Ishikawa (cell line): Measurements from ENCODE around the gene FAM222A.

Experiments used
- CEBPB ChIP-seq: IDR thresholded peaks from 2 replicates; pipeline ENCODE4 v1.6.1; 2012
- CREB1 ChIP-seq: IDR thresholded peaks from 2 replicates; pipeline ENCODE4 v1.6.1; 2012; ENCODE audit warnings: low read depth
- EGR1 ChIP-seq: IDR thresholded peaks from 2 replicates; pipeline ENCODE4 v1.6.1; 2012
- EP300 ChIP-seq: IDR thresholded peaks from 2 replicates; pipeline ENCODE4 v1.6.1; 2012; ENCODE audit warnings: borderline replicate concordance
- FOXM1 ChIP-seq: IDR thresholded peaks from 2 replicates; pipeline ENCODE4 v1.6.1; 2012; ENCODE audit warnings: low read depth, borderline replicate concordance
- MAX ChIP-seq: IDR thresholded peaks from 2 replicates; pipeline ENCODE4 v1.6.1; 2012
- NFIC ChIP-seq: IDR thresholded peaks from 2 replicates; pipeline ENCODE4 v1.6.1; 2012
- RAD21 ChIP-seq: IDR thresholded peaks from 2 replicates; pipeline ENCODE4 v1.6.1; 2012; ENCODE audit warnings: low read depth
- REST ChIP-seq: IDR thresholded peaks from 2 replicates; pipeline ENCODE4 v1.6.1; 2012; ENCODE audit warnings: low read depth, mild to moderate bottlenecking
- TAF1 ChIP-seq: IDR thresholded peaks from 2 replicates; pipeline ENCODE4 v1.6.1; 2012; ENCODE audit warnings: low read depth, mild to moderate bottlenecking
- TCF12 ChIP-seq: IDR thresholded peaks from 2 replicates; pipeline ENCODE4 v1.6.1; 2012; ENCODE audit warnings: low read depth
- TEAD4 ChIP-seq: IDR thresholded peaks from 2 replicates; pipeline ENCODE4 v1.6.1; 2012
- USF1 ChIP-seq: IDR thresholded peaks from 2 replicates; pipeline ENCODE4 v1.6.1; 2012
- YY1 ChIP-seq: IDR thresholded peaks from 2 replicates; pipeline ENCODE4 v1.6.1; 2012; ENCODE audit warnings: low read depth
- ZBTB7A ChIP-seq: IDR thresholded peaks from 2 replicates; pipeline ENCODE4 v1.6.1; 2012; ENCODE audit warnings: low read depth

Gene FAM222A

GRCh38 chr12:109793826-109794501 is 80.3 kb downstream of the FAM222A start:
- TF ChIP-seq NFIC = no peak
- no peak for TF ChIP-seq FOXM1
- TF ChIP-seq REST = no peak
- no peak for TF ChIP-seq TCF12

GRCh38 chr12:109795023-109795422 is 81.4 kb downstream of the FAM222A start:
- TF ChIP-seq TEAD4 (no peak), REST (no peak), EP300 (no peak), CEBPB (no peak), USF1 (no peak), EGR1 (no peak), TCF12 (no peak), FOXM1 (no peak), ZBTB7A (no peak), NFIC (no peak), MAX (no peak), TAF1 (no peak), RAD21 (no peak), YY1 (no peak), CREB1 (no peak)

GRCh38 chr12:109796057-109796456 is 82.4 kb downstream of the FAM222A start:
- TF ChIP-seq TEAD4 = no peak
- TF ChIP-seq EGR1 = no peak
- TF ChIP-seq USF1 = no peak
- no peak for TF ChIP-seq TAF1
- no peak for TF ChIP-seq CREB1
- no peak for TF ChIP-seq YY1
- no peak for TF ChIP-seq MAX
- no peak for TF ChIP-seq RAD21
- TF ChIP-seq REST = no peak
- no peak for TF ChIP-seq FOXM1
- TF ChIP-seq CEBPB = no peak
- no peak for TF ChIP-seq ZBTB7A
- TF ChIP-seq TCF12 = no peak

GRCh38 chr12:109797905-109798669 is 84.5 kb downstream of the FAM222A start:
- TF ChIP-seq ZBTB7A (no peak), TAF1 (no peak), EGR1 (no peak), TCF12 (no peak), TEAD4 (no peak), USF1 (no peak), REST (no peak), EP300 (no peak), YY1 (no peak), CREB1 (no peak), RAD21 (no peak), MAX (no peak), FOXM1 (no peak)
